GM21367 (cell line): ENCODE results near the gene MRPS11.
"Not testable (repeated sequence)": the region's sequence is repeated elsewhere in the genome, so short reads cannot be mapped to it uniquely, and the experiment has no call there.

Experiments used
- ATAC-seq: cut with Tn5 transposase; IDR thresholded peaks from one replicate; pipeline ENCODE4 v1.9.1; 2021; ENCODE audit not compliant: unreplicated experiment

The MRPS11 gene

GRCh38 chr15:88454867-88455810 is 12.4 kb upstream of the MRPS11 start:
- peak; percentile 94 for ATAC-seq

- ATAC-seq = no peak
These were observed 10.8 kb upstream of the MRPS11 start for GRCh38 chr15:88456733-88457132.

GRCh38 chr15:88463870-88464532 is 3.5 kb upstream of the MRPS11 start:
- no peak for ATAC-seq

- ATAC-seq = no peak
These were observed 1.8 kb upstream of the MRPS11 start for GRCh38 chr15:88465633-88466224.

GRCh38 chr15:88467935-88468528 is 524 bp downstream of the MRPS11 start:
- peak; percentile 21 for ATAC-seq

GRCh38 chr15:88468721-88469120 is 1.2 kb downstream of the MRPS11 start:
- ATAC-seq = not testable (repeated sequence)

GRCh38 chr15:88469321-88469720 is 1.8 kb downstream of the MRPS11 start:
- no peak for ATAC-seq

GRCh38 chr15:88470625-88471372 is 3.3 kb downstream of the MRPS11 start:
- no peak for ATAC-seq

GRCh38 chr15:88472225-88472624 is 4.7 kb downstream of the MRPS11 start:
- no peak for ATAC-seq

GRCh38 chr15:88473661-88474293 is 6.3 kb downstream of the MRPS11 start:
- not testable (repeated sequence) for ATAC-seq

- ATAC-seq = peak; percentile 53
These were observed 9.1 kb downstream of the MRPS11 start for GRCh38 chr15:88476635-88477060.

- ATAC-seq = no peak
These were observed 9.6 kb downstream of the MRPS11 start for GRCh38 chr15:88477126-88477525.

- ATAC-seq = no peak
These were observed 10.4 kb downstream of the MRPS11 start for GRCh38 chr15:88477904-88478303.

- no peak for ATAC-seq
These were observed 11.7 kb downstream of the MRPS11 start for GRCh38 chr15:88479169-88479568.

GRCh38 chr15:88480981-88481380 is 13.5 kb downstream of the MRPS11 start:
- no peak for ATAC-seq

- ATAC-seq = no peak
These were observed 14.8 kb downstream of the MRPS11 start for GRCh38 chr15:88482263-88482662.

GRCh38 chr15:88484682-88485331 is 17.3 kb downstream of the MRPS11 start:
- ATAC-seq = no peak

GRCh38 chr15:88487178-88487795 is 19.8 kb downstream of the MRPS11 start:
- no peak for ATAC-seq
